NCI-H146 treated with DMSO at 0.1 percent for 48 hours (cell line): ENCODE results near the gene RBM19.
A peak's percentile ranks its signal among the peaks of the same experiment; 100 is the strongest.

Source experiments
- DNase-seq: peaks from one replicate; lab custom pipeline; 2025; ENCODE audit not compliant: unreplicated experiment; lab: John Stamatoyannopoulos, UW

The RBM19 gene

GRCh38 chr12:113887906-113888305 is 78.2 kb downstream of the RBM19 start:
- no peak for DNase-seq

- no peak for DNase-seq
These were observed 79.4 kb downstream of the RBM19 start for GRCh38 chr12:113886721-113887120.

DNA sequence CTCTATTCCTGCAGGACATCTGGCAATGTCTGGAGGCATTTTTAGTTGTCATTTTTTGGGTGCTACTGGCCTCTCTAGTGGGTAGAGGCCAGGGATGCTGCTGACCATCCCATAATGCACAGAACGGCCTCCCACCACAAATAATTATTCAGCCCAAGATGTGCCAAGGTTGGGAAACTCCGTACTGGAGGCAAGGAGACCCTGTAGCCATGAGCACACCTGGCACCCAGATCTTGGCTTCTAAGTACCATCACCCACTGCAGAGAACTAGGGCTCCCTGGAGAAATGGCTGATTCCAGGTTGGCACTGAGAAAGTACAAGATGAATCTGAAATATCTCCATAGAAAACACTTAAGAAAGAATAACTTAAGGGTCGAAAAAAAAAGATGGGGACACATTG is 81.7 kb downstream of the RBM19 start:
- DNase-seq = no peak

GRCh38 chr12:113882690-113883089 is 83.4 kb downstream of the RBM19 start:
- DNase-seq = no peak

DNA sequence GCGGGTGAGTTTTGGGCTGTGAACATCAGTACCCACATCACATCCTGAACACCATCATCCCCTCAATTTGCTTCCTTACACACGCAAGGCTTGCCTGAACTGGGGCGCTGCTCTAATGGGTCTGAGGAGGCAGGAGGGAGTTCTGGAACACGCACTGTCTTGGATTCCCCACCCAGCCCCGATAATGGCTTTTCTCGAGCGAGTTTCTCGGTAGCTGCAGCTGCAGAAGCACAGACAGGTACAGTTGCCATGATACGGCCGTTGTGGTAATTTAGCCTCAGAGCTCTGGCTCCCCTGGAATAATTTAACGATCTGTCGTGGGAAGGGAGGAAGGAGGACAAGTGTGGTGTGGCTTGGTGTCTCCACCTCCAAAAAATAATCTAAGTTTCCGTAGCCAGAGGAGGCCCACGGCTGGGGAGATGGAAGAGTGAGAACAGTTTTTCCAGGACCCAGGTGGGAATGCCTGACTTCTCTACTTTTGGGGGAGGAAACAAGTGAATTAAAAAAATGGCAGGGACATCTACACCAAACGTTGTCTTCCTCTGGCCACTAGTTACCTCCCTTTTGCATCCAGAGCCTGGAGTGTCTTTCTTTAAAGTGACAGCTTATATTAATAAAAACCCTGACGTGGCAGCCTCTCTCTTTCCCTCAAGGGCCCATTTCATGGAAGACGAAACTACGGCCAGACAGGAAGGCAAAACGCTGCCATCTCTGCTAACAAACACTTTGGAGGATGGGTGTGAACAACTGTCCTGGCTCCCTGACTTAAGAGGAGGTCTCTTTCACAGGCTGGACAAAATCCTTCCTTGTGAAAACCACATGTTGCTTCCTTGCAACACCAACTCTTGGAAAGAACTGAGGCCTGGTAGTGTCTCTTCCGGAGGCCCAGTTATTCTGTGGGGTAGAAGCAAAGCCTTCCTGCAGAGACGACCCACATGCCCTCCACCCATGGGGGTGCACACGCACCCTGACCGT is 84.8 kb downstream of the RBM19 start:
- peak; percentile 4 for DNase-seq

GRCh38 chr12:113880326-113880725 is 85.8 kb downstream of the RBM19 start:
- no peak for DNase-seq

GRCh38 chr12:113879658-113880057 is 86.5 kb downstream of the RBM19 start:
- DNase-seq = no peak

GRCh38 chr12:113877607-113878006 is 88.5 kb downstream of the RBM19 start:
- DNase-seq = no peak

- DNase-seq = no peak
These were observed 90.0 kb downstream of the RBM19 start for GRCh38 chr12:113876160-113876559.

DNA sequence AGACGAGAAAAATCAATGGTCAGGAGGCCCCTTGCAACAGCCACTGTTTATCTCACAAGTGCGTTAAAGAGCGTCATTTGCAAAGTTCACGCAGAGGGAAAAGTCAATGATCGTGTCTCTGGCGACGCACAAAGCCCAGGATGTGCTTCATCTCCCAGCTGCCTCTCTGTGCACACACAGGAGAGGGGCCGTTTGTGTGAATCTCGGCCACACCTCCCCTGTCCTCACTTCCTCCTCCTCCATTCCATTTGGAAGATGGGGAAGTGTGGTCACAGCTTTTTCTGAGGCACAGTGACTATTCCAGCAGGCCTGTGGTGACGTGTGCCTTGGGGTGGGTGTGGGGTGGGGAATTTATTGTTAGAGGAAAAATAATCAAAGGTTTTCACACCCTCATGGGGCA is 90.4 kb downstream of the RBM19 start:
- no peak for DNase-seq

- DNase-seq = no peak
These were observed 91.0 kb downstream of the RBM19 start for GRCh38 chr12:113874999-113875561.

- no peak for DNase-seq
These were observed 91.8 kb downstream of the RBM19 start for GRCh38 chr12:113874326-113874725.

DNA sequence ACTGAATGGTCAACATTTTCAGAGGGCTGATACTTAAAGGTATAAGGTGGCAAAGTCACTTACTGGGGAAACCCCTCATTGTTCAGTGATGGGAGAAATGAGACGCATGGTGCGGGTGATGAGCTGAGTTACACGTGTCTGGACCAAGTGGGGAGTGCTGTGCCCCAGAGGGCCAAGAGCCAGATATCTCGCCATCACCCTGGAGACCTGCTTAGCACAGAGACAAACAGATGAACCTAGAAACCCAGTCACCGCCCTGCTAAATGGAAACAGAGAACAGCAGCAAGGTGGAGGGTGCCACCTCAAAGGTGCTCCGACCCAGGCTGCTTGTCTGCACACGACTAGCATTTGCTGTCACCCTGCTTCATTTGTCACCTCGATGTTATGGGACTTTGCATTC is 92.4 kb downstream of the RBM19 start:
- no peak for DNase-seq

GRCh38 chr12:113870890-113871289 is 95.2 kb downstream of the RBM19 start:
- DNase-seq = no peak

GRCh38 chr12:113870035-113870434 is 96.1 kb downstream of the RBM19 start:
- DNase-seq = no peak

DNA sequence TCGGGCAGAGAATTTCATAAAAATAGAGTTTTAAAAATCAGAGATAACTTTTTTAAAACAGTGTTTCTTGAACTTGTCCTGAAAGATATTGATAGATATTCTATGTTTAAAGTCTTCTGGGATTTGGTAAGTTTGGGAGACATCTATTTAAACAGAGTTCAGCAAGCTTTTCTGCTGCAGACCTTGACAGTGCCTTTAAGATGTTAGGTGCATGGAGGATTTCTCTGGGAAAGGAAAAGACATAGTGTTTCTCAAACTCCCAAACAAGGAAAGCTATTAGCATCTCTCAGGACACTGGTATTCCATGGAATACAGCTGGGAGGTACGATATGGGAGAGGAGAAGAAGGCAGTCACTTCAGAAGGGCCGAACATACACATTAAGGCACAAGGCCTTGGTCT is 97.8 kb downstream of the RBM19 start:
- DNase-seq = no peak

DNA sequence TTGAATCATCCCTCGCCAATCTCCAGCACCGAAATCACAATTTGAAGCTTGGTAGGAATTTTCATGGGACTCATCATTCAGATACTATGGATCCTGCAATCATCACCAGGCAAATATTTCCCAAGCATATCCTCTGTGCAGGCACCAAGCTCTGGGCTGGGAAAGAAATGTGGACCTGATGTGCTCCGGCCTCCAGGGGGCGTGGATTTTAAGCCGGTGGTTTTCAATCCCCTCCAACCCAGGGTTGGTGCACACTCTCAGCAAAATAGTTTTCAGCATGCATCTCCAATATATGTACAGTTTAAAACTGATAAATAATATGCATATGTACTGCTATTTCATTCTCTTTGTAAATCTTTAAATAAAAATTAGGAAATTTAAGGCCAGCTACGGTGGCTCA is 98.9 kb downstream of the RBM19 start:
- no peak for DNase-seq

DNA sequence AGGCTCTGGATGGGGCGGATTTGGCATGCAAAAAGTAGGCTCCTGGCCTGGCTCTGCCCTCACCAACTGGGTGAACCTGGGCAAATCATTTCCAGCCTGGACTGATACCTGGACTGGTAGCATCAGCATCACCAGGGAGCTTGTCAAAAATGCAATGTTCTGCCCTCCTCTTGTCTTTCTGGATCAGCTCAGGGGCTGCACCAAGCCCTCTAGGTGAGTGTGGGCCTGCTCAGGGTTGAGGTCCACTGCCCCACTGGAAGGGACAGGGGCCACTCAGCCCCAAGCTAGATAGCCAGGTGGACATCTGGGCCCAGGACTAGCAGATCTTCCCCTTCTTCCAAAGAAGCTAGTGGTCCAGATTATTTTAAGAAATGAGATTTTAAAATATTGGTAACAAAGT is 99.6 kb downstream of the RBM19 start:
- DNase-seq = no peak

- no peak for DNase-seq
These were observed 102.7 kb downstream of the RBM19 start for GRCh38 chr12:113863455-113863845.

GRCh38 chr12:113862590-113863454 is 103.3 kb downstream of the RBM19 start:
- DNase-seq = peak; percentile 70

- no peak for DNase-seq
These were observed 104.3 kb downstream of the RBM19 start for GRCh38 chr12:113861708-113862312.
